ENCODE measurements around the gene LRRC4B. TPM values are rescaled to one million over a fixed set of nuclear protein-coding genes. Genes with fewer than 3 reads are reported as not detected.
A peak's percentile ranks its signal among the peaks of the same experiment; 100 is the strongest.

The LRRC4B gene
- total and polyA plus RNA-seq, 2 of the 8 experiments (the other 6 are each of a cell fraction or from before 2014, with no cell fraction given) = 13.4 to 21.2 TPM

DNA sequence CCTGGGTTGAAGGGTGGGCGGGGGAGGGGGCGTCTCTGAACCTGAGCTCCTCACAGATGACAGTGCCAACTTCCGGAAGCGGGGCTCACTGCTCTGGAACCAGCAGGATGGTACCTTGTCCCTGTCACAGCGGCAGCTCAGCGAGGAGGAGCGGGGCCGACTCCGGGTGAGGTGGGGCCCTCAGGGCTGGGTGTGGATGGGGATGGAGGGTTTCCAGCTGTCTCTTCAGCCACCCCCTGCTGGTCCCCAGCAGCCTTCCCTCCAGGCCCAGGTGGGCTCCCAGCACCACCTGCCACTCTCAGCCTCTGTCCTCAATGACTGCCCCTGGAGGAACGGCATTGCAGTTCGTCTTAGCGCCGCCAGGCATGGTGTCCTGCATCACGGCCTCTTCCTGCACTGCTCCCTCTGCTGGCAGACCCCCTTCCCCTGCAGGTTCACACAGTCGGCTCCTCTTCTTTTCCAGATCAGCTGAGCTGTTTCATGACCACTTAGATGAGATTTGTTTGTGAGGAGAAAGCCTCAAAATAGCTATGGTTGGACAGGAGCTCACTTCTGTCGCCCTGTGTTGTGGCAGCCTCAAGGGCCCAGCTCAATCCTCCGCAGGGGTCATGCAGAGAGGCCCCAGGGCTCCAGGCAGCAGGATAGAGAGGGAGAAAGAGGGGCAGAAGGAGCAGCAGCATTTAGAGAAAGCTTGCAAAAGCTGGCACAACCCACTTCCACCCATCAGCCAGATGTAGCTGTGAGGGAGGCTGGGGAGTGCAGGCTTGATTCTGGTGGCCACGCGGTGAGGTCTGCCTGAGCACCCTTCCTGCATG is 89.1 kb downstream of the LRRC4B start (continued):
- TF ChIP-seq, protein P1, sequence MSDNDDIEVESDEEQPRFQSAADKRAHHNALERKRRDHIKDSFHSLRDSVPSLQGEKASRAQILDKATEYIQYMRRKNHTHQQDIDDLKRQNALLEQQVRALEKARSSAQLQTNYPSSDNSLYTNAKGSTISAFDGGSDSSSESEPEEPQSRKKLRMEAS (IDR thresholded peaks at IDR 0.05) = peak; percentile 52; the same call in 1 of the 2 replicates
- TF ChIP-seq POLR2AphosphoS5 (IDR thresholded peaks at IDR 0.05; ENCODE audit: low read depth, low read length) (no peak), GABPA (IDR thresholded peaks at IDR 0.05; ENCODE audit: borderline replicate concordance, insufficient read depth, low read length) (no peak), YY1 (IDR thresholded peaks at IDR 0.05; ENCODE audit: low read depth, low read length) (peak; percentile 53; the same call in 1 of the 2 replicates)
